ENCODE data around the gene PNPT1.
"Not testable (repeated sequence)": the region's sequence is repeated elsewhere in the genome, so short reads cannot be mapped to it uniquely, and the experiment has no call there.

PNPT1 gene

DNA sequence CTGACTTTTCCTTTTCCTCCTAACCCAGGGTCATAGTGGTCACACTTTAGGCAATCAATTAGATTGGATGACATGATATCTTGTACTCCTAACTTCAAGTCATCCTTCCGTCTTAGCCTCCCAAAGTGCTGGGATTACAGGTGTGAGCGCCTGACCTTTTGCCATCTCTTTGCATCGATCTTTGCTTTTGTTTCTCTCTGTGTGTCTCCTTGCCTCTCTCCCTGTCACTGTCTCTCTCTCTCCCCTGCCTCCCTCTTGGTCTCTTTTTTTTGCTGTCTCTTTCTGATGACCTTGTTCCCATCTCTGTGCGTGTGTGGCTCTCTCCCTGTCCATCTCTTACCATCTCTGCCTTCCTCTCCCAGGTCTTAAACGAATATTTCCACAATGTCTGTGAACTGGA lies 904 bp downstream of the PNPT1 start:
- not testable (repeated sequence) for DNase-seq

DNA sequence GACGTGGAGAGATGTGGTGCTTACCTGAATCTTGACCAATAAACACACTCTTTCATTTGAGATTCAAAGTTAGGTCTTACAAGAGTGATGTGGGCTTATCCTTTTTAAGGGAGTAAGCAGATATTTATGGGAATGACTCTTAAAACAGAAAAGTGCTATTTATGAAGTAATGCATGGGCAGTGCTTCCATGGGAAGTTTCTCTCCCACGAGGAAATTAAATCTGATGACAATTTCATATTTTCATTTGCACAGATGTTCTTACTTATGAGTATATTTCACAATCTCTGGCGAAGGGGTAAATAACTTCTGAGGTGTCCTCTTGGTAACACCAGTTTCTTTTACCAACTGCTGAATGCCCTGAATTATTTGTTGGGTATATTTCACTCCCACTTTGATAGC lies 21.0 kb downstream of the PNPT1 start:
- no peak for DNase-seq

DNA sequence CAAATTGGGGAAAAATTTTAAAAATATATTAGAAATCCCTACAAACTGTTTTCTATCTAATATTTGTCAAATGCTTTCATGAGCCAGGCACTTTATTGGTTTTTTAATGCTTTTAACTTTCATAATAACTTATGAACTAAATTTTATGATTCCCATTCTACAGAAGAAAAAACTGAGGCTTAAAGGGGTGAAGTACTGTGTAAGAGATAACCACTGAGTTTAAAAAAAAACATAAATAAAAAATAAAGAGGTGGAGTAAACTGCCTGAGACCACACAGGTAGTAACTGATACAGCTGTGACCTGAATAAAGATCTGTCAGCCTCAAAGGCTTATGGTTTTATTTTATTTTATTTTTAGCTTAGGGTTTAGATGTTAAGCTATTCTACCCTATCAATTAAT lies 24.7 kb downstream of the PNPT1 start:
- DNase-seq, result no peak

DNA sequence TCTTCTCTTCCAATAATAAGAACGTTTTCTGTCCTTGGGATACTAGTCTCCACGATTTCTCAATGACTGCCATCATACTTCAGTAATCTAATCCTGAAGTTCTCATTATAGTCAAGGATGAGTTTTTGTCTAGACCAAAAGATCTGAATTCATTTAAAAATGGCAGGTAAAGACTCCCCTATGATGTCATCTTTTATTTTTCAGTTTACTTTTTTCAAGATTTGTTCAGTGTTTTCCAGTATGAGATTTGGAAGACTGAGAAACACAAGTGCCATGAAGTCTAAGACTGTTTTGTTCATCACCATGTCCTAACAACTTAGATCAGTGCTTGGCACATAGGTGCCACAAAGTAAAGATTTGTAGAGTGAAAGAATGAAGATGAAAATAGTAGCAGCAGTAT lies 40.4 kb downstream of the PNPT1 start:
- DNase-seq, result no peak

DNA sequence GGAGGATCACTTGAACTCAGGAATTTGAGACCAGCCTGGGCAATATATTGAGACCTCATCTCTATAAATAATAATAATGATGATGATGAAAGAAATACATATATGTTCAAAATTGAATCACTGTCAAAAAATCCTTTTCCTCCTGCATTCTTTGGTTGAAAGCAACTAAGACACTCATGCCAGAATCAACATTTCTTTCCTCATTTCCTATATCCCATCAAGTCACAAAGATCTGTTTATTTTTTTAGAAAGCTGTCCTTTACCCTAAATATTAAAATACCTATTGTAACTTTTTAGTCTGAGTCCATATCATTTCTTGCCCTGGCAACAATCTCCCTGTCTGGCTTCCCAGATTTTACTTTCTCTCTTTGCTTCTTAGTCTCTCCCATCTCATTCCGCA lies 44.4 kb downstream of the PNPT1 start:
- DNase-seq, result no peak

DNA sequence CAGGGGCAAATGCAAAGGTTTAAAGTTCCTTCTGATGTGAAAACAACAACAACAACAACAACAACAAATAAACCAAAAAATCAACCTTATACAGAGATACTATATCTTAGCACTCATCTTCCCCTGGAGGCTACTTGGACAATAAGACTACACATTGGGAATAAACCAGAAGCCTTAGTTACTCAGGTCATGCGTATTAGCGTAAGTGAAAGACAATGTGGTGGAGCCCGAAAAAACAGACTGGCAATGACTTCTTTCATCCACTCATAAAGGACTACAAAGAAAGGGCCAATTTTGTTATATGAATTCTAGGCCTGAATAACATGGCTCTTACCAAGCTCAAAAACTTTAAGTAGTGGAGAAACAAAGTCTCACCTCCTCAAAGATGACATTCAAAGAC lies 56.8 kb downstream of the PNPT1 start:
- DNase-seq, result no peak

DNA sequence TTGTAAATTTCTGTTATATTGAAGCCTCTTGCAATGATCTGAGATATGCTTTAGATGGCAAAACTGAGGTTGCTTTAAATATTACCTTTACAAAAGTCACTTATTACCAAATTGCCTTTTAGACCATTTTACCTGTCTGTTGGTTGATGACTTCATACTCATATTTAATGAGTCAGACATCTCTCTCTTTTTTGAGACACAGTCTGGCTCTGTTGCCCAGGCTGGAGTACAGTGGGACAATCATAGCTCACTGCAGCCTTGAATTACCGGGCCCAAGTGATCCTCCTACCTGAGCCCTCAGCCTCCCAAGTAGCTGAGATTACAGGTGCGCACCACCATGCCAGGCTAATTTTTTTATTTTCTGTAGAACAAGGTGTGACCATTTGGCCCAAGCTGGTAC lies 64.7 kb downstream of the PNPT1 start:
- DNase-seq, result no peak

DNA sequence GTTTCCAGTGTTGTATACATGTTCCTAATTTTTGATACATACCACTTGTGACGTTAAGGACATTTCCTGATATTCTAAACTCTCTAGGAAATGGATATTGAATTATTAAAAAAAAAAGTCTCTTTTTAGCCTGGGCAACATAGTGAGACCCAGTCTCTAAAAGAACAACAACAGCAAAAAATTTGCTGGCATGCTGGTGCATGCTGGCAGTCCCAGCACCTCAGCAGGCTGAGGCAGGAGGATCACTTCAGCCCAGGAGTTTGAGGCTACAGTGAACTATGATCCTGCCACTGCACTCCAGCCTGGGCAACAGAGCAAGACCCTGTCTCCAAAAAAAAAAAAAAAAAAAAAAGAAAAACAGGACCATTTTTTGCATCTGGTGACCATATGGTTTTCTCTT lies 65.7 kb downstream of the PNPT1 start:
- DNase-seq, result no peak

DNA sequence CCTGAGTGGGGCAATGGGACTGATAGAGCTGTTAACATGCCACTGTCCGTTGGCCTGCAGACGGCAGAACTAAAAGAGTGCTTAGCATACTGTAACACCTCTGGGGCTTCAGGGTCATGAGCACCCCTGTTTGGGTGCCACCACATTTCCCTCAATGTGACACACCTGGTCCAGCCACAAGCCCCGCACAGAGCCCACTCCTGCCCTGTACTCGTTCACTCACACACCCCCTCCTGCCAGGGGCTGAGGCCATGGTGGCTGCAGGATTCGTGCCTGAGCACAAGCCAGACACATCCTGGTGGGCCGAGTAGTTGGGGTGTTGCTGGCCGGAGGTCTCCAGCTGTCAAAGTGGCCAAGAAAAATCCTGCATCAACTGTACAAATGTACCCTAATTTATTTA lies 71.8 kb downstream of the PNPT1 start:
- no peak for DNase-seq

DNA sequence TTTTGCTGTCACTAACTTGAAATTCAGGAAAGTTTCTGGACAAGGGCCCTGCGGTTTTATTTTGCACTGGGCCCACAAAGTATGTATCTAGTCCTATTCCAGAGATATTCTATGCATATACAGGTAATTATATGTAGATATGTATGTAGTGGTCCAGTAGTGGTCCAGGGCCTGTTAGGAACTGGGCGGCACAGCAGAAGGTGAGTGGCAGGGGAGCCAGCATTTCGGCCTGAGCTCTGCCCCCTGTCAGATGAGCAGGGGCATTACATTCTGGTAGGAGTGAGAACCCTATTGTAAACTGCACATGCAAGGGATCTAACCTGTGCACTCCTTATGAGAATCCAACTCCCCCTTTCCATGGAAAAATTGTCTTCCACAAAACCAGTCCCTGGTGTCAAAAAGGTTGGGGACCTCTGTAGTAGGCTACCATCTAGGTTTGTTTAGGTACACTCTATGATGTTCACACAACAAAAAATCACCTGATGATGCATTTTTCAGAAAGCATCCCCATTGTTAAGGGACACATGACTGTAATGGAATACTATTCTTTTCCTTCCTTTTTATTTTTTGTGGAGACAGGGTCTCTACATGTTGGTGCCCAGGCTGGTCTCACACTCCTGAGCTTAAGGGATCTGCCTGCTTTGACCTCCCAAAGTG lies 73.4 kb downstream of the PNPT1 start:
- DNase-seq, result no peak

DNA sequence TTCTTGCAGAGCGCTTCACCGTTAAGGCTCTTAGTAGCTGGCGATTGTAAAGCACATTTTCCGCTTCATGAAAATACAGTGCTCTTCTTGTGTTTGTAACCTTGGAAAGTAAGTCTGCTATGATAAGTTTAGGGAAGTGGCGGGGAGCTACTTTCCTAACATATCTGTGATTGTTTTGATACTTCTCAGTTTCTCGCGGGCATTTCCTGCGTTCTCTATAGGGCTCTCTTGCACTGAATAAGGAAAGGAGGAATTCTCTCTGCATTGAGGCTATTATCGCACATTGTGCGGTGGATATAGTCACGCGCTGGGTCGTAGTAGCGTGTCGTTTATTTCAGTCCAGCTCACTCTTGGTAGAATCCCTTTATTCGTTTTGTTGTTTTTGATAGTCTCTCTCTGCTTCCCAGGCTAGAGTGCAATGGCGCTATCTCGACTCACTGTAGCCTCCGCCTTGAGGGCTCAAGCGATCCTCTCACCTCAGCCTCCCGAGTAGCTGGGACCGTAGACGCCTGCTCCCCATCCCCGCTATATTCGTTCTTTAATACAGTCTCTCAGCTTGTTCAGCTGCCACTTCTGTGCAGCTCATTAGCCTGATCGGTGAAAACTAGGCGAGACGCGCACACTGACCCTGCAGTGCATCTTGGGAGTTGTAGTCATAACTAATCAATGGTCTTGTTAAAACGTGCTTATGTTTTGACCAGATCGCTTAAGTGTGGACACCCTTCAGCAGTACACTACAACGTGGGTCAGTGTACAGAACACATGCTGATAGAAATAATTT lies 75.2 kb downstream of the PNPT1 start:
- peak; percentile 74 for DNase-seq

DNA sequence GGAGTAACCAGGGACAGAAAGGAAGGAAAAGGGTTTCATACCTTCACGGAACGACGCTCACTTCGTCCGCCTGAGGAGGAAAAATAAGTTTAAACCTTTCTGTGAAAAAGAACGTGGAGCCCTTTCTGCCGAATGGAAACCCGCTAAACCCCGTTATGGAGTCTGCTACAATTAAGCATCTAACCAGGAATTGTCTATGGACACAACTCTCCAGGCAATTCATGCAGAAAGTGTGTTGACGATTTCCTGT lies 75.7 kb downstream of the PNPT1 start:
- DNase-seq, result no peak

DNA sequence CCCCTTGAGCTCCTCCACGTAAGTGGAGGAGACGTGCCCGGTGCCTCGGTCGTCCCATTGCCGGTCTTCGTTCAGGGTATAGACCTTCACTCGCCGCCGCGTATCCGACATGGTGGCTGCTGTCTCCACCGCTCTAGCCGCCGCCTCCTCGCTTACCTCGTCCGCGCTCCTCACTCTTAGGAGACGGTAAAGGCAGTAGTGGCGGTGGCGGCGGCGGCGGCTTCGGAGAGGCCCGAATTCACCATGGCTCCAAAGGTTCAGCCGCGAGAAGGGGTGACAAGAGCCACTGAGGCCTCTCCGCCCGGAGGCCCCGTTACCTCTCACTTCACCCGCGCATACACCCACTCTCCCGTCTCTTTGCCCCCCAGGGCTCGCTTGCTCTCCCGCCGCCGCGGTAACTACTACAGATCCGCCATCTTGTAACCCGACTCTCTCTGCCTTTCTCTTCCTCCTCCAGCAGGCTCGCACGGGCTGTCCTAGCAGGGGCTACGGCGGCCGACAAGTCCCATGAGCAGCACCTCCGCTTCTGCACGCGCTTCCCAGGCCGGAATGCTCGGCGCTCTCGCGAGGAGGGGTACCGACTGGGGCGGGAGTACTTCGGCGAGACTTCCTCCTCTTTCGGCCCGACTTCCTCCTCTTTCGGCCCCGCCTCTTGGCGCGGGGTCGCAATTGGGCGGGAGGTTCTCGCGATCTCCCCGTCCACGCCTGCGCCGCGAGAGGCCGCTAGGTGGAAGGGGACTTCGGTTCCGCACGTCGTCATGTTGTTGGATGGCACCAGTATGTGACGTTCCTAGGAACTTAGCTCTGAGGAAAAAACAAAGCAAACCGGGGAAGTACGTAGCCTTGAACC lies 76.2 kb downstream of the PNPT1 start, which contains the start of gene PPP4R3B:
Gene PPP4R3B, minus strand, starts transcription at position 448 of the 850 bp plus-strand sequence. Its CDS starts 337 bp downstream, at position 111.
- peak; percentile 91 for DNase-seq

DNA sequence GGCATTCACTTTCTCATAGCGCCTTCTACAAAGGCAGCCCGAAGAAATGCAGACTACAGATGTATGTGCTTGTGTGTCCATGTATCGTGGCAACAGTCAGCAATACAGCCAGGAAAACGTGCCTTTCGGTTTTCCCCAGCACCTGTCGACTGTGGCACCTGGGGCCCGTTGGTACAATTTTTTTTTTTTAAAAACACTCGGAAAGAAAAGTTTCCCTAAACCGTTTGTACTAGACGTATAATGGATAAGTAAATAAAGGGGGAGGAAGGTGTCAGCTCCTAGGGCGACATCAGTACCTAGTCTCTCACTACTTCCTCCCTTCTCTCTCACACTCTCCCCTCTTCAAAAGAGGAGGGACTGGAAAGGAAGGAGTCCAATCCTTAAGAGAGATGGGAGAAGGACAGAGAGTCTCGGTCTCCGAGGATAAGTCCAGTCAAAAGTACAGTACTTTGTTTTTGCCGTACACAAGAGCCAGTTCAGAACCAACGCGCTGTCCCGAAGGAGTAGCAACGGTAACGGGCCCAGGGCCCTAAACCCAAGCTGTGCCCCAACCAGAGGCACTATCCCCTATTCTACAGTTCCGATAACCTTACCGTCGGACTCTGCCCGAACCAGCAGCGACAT lies 77.0 kb downstream of the PNPT1 start:
- DNase-seq, result peak; percentile 68

DNA sequence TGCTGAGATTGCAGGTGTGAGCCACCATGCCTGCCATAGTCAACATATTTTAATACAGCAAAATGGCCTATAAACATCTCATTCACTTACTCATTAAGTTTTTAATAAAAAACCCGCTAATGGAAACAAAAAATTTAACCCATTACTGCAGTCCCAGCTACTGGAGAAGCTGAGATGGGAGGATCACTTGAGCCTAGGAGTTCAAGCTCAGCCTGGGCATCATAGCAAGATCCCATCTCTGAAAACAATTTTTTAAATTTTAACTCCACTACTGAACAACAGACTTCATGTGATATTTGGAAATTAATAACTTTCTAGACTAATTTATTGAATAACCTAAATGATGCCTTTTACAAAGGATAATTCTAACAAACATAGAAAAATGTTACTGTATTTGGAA lies 81.6 kb downstream of the PNPT1 start:
- no peak for DNase-seq

DNA sequence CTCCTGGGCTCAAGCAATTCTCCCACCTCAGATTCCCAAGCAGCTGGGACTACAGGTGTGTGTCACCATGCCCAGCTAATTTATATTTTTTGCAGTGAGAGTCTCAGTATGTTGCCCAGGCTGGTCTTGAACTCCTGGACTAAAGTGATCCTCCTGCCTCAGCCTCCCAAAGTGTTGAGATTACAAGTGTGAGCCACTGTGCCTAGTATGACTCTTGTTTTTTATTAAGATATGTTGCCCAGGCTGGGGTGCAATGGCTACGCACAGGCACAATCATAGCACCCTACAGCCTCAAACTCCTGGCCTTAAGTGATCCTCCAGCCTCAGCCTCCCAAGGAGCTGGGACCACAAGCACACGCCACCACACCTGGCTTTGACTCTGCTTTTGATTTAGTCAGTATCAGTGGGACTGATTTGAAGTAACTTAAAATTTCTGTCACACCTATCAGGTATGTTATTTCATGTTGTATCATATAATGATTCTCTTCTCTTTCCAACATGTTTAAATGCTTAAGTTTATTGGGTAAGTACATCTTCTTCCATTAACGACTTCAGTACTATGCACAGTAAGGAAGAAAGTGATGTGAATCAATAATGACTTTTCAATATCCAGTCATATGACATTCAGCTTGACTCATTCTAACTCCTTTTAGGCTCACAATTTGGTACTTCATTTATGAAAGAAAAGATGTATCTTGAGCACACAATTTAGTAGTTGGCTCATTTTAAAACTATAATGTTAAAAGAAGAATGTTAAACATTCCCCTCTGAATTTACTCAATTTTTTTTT lies 82.5 kb downstream of the PNPT1 start:
- DNase-seq, result no peak

DNA sequence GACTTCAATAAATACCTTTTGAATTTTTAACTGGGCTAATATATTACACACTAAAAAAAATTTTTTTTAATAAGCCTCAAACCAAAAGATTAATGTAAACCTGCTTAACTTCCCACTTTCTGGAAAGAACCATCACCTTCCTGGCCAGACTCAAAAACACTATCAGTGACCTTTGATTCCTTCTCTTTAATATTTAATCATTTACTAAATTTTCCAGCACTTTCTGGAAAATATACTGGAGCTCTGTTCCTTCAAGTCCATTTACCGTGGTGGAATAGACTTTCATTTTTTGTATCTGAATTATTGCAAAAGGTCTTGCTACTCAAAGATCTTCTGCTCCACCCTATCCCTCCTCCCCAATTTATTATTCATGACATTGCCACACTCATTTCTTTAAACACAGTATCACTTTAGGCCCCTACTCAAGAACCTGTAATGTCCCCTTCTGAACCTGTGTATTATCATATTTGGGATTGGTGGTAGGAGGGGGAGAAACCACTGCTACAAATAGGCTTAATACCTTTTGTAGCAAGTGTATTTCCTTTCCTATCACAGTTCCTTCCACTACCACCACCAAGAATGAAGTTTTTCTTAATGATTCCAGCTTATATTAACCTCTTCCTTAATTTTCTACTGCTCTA lies 83.6 kb downstream of the PNPT1 start:
- no peak for DNase-seq

DNA sequence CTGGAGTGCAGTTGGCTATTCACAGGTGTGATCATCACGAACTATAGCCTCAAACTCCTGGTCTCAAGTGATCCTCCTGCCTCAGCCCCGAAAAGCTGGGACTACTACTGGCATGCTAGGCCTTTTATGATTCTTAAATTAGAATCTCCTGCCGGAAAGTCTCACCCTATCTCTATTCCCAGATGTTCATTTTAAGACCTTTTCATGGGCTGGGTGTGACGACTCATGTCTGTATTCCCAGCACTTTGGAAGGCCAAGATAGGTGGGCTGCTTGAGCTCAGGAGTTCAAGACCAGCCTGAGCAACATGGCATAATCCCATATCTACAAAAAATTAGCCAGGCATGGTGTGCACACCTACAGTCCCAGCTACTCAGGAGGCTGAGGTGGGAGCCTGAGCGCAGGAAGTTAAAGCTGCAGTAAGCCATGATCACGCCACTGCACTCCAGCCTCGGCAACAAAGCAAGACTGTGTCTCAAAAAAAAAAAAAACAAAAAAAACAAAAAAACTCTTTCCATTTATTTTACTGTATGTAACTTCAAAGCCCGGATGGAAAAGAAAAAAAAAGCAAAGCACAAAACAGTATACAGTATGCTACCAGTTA lies 84.3 kb downstream of the PNPT1 start:
- DNase-seq, result no peak

DNA sequence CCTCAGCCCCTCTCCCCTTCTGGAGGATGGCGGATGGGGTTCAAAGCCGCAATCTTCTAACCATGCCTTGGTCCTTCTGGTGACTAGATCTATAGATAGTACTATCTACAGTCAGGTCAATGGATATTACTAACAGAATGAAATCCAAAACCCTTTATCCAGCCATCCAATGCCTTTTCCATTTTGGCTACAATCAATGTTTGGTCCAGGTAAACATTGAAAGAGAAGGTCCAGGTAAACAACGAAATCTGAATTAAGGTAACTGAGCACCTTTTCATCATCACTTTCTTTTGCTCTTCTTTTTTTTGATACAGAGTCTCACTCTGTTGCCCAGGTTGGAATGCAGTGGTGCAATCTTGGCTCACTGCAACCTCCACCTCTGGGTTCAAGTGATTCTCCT lies 85.9 kb downstream of the PNPT1 start:
- no peak for DNase-seq

DNA sequence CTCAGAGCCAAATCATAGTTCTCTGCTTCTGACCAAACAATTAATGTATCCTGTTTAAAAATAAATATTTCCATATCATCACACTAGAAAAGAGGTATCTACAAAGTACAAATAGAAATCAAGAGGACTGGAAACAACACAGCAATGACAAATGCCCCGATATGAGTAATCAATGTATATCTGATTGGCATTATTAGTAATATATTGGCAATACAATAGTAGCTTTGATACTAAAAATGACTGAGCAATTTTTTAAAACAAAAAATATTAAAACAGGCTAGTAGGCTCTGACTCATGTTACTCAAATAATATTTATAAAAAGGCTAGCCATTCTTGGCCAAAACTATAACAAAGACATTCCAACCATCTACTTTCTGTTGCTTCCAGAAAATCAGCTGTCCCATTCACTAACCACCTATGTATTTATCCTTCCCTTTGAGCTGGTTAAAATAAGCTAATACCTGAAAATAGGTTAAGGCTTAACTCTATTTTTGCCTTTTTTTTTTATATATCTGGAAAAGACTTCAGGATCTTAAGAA lies 89.5 kb downstream of the PNPT1 start:
- no peak for DNase-seq

DNA sequence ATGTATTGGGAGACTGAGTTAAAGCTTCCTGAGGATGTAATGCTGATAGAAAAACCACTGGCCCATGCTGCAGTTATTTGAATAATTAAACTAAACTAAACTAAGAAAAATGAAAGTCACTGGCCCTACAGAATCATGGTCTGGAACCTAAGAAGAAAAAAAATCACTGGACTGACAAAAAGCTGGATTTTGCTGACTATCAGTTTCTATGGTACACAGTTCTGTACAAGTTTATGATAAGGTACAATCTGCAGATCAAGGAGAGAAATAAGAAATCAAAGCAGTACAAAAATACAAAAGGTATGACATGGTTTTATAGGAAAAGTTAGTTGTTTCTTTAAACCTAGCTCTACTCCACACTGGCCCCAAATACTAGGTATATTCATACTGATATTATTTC lies 91.8 kb downstream of the PNPT1 start:
- no peak for DNase-seq

Measured in right kidney (tissue), 1 donor.